ENCODE measurements around the gene HDAC9. TPM values are rescaled to one million over a fixed set of nuclear protein-coding genes. Genes with fewer than 3 reads are reported as not detected.
A peak's percentile ranks its signal among the peaks of the same experiment; 100 is the strongest.

HDAC9 gene
- total RNA-seq, 1 experiment from 2014 or later: 14.7 TPM

DNA sequence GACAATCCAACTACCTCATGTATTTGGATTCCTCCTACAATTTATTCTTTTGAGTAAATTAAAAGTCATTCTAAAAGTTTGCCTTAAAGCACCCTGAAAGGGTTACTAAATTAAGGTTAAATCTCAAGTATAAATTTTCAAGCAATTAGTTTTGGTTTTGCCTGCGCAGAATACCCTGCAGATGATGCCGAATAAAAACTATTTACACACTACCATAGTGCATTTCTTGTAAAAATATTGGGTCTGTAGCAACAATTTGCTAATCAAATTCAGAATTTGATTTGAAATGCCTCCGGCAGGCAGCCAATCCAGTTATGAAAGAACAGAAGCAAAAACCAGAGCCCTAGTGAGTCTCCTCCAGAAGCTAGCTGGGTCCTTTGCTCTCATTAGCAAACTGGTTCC is 499.7 kb downstream of the HDAC9 start:
- no peak overlapping the region for H3K4me2 ChIP-seq
- no peak for TF ChIP-seq EZH2 (IDR thresholded peaks at IDR 0.05; ENCODE audit: low read depth)
- TF ChIP-seq, protein P1, sequence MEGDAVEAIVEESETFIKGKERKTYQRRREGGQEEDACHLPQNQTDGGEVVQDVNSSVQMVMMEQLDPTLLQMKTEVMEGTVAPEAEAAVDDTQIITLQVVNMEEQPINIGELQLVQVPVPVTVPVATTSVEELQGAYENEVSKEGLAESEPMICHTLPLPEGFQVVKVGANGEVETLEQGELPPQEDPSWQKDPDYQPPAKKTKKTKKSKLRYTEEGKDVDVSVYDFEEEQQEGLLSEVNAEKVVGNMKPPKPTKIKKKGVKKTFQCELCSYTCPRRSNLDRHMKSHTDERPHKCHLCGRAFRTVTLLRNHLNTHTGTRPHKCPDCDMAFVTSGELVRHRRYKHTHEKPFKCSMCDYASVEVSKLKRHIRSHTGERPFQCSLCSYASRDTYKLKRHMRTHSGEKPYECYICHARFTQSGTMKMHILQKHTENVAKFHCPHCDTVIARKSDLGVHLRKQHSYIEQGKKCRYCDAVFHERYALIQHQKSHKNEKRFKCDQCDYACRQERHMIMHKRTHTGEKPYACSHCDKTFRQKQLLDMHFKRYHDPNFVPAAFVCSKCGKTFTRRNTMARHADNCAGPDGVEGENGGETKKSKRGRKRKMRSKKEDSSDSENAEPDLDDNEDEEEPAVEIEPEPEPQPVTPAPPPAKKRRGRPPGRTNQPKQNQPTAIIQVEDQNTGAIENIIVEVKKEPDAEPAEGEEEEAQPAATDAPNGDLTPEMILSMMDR (conservative IDR thresholded peaks at IDR 0.05): no peak
- H3K9me3 ChIP-seq (ENCODE audit: insufficient read depth, low read depth): no peaks in the 10 kb centered on the region
- intact Hi-C loops (cut with micrococcal nuclease; ENCODE audit: unreplicated experiment): loop anchor here (5.0 kb wide), 1 partner anchor 133 kb away; no protein-coding TSS in a partner anchor
- H3F3A ChIP-seq (ENCODE audit: insufficient read depth, low read depth): no peaks in the 10 kb centered on the region
- CTCF ChIA-PET: no interaction called here
- BruUV-seq (replicated peaks): no TSS peak
- POLR2A ChIA-PET (ENCODE audit: unreplicated experiment): no interaction called here
- no peak overlapping the region for H3K27ac ChIP-seq
- no peak for DNase-seq
- H3K27me3 ChIP-seq (ENCODE audit: insufficient read depth, low read depth): no peaks in the 10 kb centered on the region
- H3K36me3 ChIP-seq (ENCODE audit: low read depth): no peaks in the 10 kb centered on the region
- no peak overlapping the region for H3K4me3 ChIP-seq
- no peaks in the 10 kb centered on the region for H3K79me2 ChIP-seq (ENCODE audit: low read depth)
- H3K4me1 ChIP-seq (replicated peaks; ENCODE audit: insufficient read depth): no peaks in the 10 kb centered on the region
- no peak overlapping the region for H2AFZ ChIP-seq
- no peaks in the 10 kb centered on the region for H3K9me2 ChIP-seq (ENCODE audit: insufficient read depth)
- no peaks in the 10 kb centered on the region for H4K20me1 ChIP-seq (ENCODE audit: insufficient read depth)

DNA sequence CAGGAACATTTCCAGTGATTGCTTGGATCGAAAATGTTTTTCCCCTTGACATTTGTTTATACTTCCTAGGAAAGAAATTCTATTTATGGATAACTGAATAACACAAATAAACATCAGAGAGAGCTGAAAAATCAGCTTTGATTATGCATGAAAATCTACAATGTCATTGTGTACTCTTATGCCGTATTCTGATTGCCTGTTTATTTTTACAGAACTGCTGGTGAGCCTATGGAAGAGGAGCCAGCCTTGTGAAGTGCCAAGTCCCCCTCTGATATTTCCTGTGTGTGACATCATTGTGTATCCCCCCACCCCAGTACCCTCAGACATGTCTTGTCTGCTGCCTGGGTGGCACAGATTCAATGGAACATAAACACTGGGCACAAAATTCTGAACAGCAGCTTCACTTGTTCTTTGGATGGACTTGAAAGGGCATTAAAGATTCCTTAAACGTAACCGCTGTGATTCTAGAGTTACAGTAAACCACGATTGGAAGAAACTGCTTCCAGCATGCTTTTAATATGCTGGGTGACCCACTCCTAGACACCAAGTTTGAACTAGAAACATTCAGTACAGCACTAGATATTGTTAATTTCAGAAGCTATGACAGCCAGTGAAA is 500.4 kb downstream of the HDAC9 start:
- no peaks in the 10 kb centered on the region for H3F3A ChIP-seq (ENCODE audit: insufficient read depth, low read depth)
- no TSS peak for BruUV-seq (replicated peaks)
- TF ChIP-seq EZH2 (IDR thresholded peaks at IDR 0.05; ENCODE audit: low read depth): no peak
- TF ChIP-seq, protein P1 (conservative IDR thresholded peaks at IDR 0.05): no peak
- no peaks in the 10 kb centered on the region for H3K36me3 ChIP-seq (ENCODE audit: low read depth)
- no peaks in the 10 kb centered on the region for H3K9me2 ChIP-seq (ENCODE audit: insufficient read depth)
- CTCF ChIA-PET: no interaction called here
- H3K9me3 ChIP-seq (ENCODE audit: insufficient read depth, low read depth): no peaks in the 10 kb centered on the region
- no peaks in the 10 kb centered on the region for H4K20me1 ChIP-seq (ENCODE audit: insufficient read depth)
- peak overlapping the region; percentile 45; the same call in 1 of the 2 replicates for H2AFZ ChIP-seq
- no peak overlapping the region for H3K4me2 ChIP-seq
- H3K79me2 ChIP-seq (ENCODE audit: low read depth): no peaks in the 10 kb centered on the region
- no peak overlapping the region for H3K4me3 ChIP-seq
- POLR2A ChIA-PET (ENCODE audit: unreplicated experiment): no interaction called here
- DNase-seq: no peak
- no peaks in the 10 kb centered on the region for H3K27me3 ChIP-seq (ENCODE audit: insufficient read depth, low read depth)
- H3K27ac ChIP-seq: no peak overlapping the region
- no peaks in the 10 kb centered on the region for H3K4me1 ChIP-seq (replicated peaks; ENCODE audit: insufficient read depth)
- intact Hi-C loops (cut with micrococcal nuclease; ENCODE audit: unreplicated experiment): loop anchor here (5.0 kb wide), 1 partner anchor 134 kb away; no protein-coding TSS in a partner anchor

DNA sequence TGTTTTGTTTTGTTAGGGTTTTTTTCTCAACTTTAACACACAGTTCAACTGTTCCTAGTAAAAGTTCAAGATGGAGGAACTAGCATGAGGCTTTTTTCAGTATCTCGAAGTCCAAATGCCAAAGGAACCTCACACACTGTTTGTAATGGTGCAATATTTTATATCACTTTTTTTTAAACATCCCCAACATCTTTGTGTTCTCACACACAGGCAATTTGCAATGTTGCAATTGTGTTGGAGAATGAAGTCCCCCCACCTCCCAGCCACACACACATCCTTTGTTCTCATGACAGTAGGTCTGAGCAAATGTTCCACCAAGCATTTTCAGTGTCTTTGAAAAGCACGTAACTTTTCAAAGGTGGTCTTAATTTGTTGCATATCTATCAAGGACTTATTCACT is 501.0 kb downstream of the HDAC9 start:
- Histone ChIP-seq H3K79me2 (ENCODE audit: low read depth) (no peaks in the 10 kb centered on the region), H3K9me3 (ENCODE audit: insufficient read depth, low read depth) (no peaks in the 10 kb centered on the region), H3K27ac (no peak overlapping the region), H3K9me2 (ENCODE audit: insufficient read depth) (no peaks in the 10 kb centered on the region), H3K36me3 (ENCODE audit: low read depth) (no peaks in the 10 kb centered on the region), H2AFZ (peak overlapping the region; percentile 45; the same call in 1 of the 2 replicates), H3K4me2 (no peak overlapping the region), H3K4me3 (no peak overlapping the region), H4K20me1 (ENCODE audit: insufficient read depth) (no peaks in the 10 kb centered on the region), H3K27me3 (ENCODE audit: insufficient read depth, low read depth) (no peaks in the 10 kb centered on the region), H3F3A (ENCODE audit: insufficient read depth, low read depth) (no peaks in the 10 kb centered on the region), H3K4me1 (replicated peaks; ENCODE audit: insufficient read depth) (no peaks in the 10 kb centered on the region)
- intact Hi-C loops (cut with micrococcal nuclease; ENCODE audit: unreplicated experiment): loop anchor here (5.0 kb wide), 1 partner anchor 134 kb away; no protein-coding TSS in a partner anchor
- ChIA-PET CTCF (no interaction called here), POLR2A (ENCODE audit: unreplicated experiment) (no interaction called here)
- no TSS peak for BruUV-seq (replicated peaks)
- no peak for TF ChIP-seq EZH2 (IDR thresholded peaks at IDR 0.05; ENCODE audit: low read depth)
- TF ChIP-seq, protein P1 (conservative IDR thresholded peaks at IDR 0.05): no peak
- no peak for DNase-seq

All from PC-9 (cell line).